Measurements from ENCODE around the gene EDN1. TPM values are rescaled to one million over a fixed set of nuclear protein-coding genes. Genes with fewer than 3 reads are reported as not detected.

Gene EDN1
- polyA plus RNA-seq, 3 donors = 0.11 to 0.71 TPM; not detected in 1

DNA sequence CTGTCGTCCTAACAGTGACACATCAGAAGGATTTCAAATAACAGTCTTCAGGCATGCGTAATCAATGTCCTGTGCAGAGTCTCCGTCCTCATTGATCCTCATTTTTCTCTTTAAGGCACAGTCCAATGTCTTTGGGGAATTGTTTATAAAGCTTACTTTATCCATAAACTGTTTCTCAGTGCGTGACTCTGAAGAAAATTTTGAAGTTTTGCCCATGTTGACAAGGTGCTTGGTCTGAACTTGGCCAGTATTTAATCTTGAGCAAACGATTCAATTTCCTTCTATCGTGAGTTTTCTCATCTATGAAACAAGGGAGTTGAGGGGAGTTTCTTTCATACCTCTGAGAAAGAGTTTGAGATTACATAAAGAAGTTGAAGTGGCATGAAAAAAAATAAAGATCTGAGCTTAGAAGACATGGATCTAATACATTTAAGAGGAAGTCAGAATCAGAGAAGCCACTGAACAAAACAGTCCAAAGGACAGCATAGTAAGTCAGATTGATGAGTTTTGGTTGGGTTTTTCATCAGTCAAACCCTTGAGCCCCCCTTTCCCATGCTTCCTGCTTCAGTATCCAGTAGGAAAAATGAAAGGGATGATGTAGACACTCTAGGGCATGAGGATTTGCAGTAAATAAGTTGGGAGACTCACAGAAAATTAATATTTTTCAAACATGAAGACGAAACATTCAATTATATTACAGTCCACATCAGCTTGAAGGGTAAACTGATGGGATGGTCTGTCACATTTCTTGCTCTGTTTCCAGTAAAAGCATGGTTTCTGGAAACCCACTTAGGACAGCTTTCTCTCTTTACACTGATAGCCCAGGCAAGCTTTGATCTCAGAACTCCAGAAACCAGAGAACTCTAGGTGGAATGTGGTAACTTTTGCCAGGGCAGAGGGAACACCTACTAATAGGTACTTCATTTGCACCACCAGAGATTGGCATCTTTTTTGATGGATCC, 8.1 kb downstream of the EDN1 start:
- Histone ChIP-seq H3K27ac (ENCODE audit: low read depth in 1 of 2, low read length in 2 of 2) (no peak overlapping the region), H3K9ac (ENCODE audit: insufficient read depth, low read length, poor library complexity, severe bottlenecking) (no peak overlapping the region), H3K79me2 (ENCODE audit: insufficient read depth, low read length) (no peaks in the 10 kb centered on the region), H3K4me1 (ENCODE audit: control insufficient read depth in 1 of 2, insufficient read depth in 2 of 2, low read length in 2 of 2) (no peaks in the 10 kb centered on the region), H3K4me3 (replicated peaks in 1 of 3; ENCODE audit: low read depth in 2 of 3, low read length in 3 of 3) (no peak overlapping the region), H3K27me3 (ENCODE audit: control insufficient read depth in 2 of 2, insufficient read depth in 2 of 2, low read length in 2 of 2) (no peaks in the 10 kb centered on the region), H3K4me2 (replicated peaks; ENCODE audit: extremely low read depth, low read length, poor library complexity, severe bottlenecking) (no peak overlapping the region), H3K36me3 (replicated peaks in 1 of 2; ENCODE audit: control insufficient read depth in 1 of 2, insufficient read depth in 2 of 2, low read length in 2 of 2) (no peaks in the 10 kb centered on the region), H4K20me1 (ENCODE audit: insufficient read depth, low read length) (no peaks in the 10 kb centered on the region), H3K9me3 (replicated peaks in 1 of 2; ENCODE audit: control insufficient read depth in 1 of 2, insufficient read depth in 1 of 2, low read length in 2 of 2) (no peaks in the 10 kb centered on the region), H2AFZ (ENCODE audit: insufficient read depth, low read depth, low read length, poor library complexity, severe bottlenecking) (no peak overlapping the region)
- WGBS (ENCODE audit: insufficient coverage) = 96% methylated on average over 3 of the region's 7 CpGs
- Mint-ChIP-seq H3K4me1 (no peaks in the 10 kb centered on the region), H3K4me3 (no peak overlapping the region), H3K27ac (no peak overlapping the region), H3K27me3 (ENCODE audit: low read depth in 3 of 3) (peaks cover 0 to 10% (median 3%) of the 10 kb centered on the region in 3 donors), H3K36me3 (no peaks in the 10 kb centered on the region), H3K9me3 (no peaks in the 10 kb centered on the region)
- intact Hi-C loops (cut with micrococcal nuclease) = loop anchor here in 1 of 2 donors (10.0 kb wide), 1 partner anchor 633 kb away; no protein-coding TSS in a partner anchor
- DNase-seq = no peak
- TF ChIP-seq CTCF (IDR thresholded peaks at IDR 0.05) = no peak

DNA sequence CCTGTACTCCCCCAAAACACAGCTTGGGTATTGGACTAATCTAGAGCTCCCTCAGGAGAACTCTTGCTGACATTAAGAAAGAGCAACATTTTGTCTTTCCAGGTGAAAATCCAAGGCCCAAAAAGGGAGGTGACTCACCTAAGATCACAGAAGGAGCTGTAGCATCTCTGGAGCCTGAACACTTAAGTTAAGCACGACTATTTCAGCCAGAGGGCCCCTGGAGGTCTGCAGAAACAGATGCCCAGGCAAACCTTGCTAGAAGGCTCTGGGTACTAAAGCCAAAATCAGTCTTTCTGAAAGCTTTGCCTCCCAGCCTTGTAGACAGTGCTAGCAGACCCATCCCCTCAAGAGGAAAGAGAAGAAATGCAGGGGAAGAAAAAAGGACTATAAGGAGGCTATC, 8.8 kb downstream of the EDN1 start:
- Mint-ChIP-seq H3K4me3 (no peak overlapping the region), H3K27ac (no peak overlapping the region), H3K4me1 (no peaks in the 10 kb centered on the region), H3K27me3 (ENCODE audit: low read depth in 3 of 3) (peaks cover 0 to 7% (median 1%) of the 10 kb centered on the region in 3 donors), H3K9me3 (no peaks in the 10 kb centered on the region), H3K36me3 (no peaks in the 10 kb centered on the region)
- Histone ChIP-seq H3K4me1 (ENCODE audit: control insufficient read depth in 1 of 2, insufficient read depth in 2 of 2, low read length in 2 of 2) (no peaks in the 10 kb centered on the region), H3K9ac (ENCODE audit: insufficient read depth, low read length, poor library complexity, severe bottlenecking) (no peak overlapping the region), H3K79me2 (ENCODE audit: insufficient read depth, low read length) (no peaks in the 10 kb centered on the region), H3K36me3 (replicated peaks in 1 of 2; ENCODE audit: control insufficient read depth in 1 of 2, insufficient read depth in 2 of 2, low read length in 2 of 2) (no peaks in the 10 kb centered on the region), H2AFZ (ENCODE audit: insufficient read depth, low read depth, low read length, poor library complexity, severe bottlenecking) (no peak overlapping the region), H4K20me1 (ENCODE audit: insufficient read depth, low read length) (no peaks in the 10 kb centered on the region), H3K27me3 (ENCODE audit: control insufficient read depth in 2 of 2, insufficient read depth in 2 of 2, low read length in 2 of 2) (no peaks in the 10 kb centered on the region), H3K9me3 (replicated peaks in 1 of 2; ENCODE audit: control insufficient read depth in 1 of 2, insufficient read depth in 1 of 2, low read length in 2 of 2) (no peaks in the 10 kb centered on the region), H3K4me3 (replicated peaks in 1 of 3; ENCODE audit: low read depth in 2 of 3, low read length in 3 of 3) (no peak overlapping the region), H3K4me2 (replicated peaks; ENCODE audit: extremely low read depth, low read length, poor library complexity, severe bottlenecking) (no peak overlapping the region), H3K27ac (ENCODE audit: low read depth in 1 of 2, low read length in 2 of 2) (no peak overlapping the region)
- 89% methylated on average over 1 of the region's 1 CpG for WGBS (ENCODE audit: insufficient coverage)
- TF ChIP-seq CTCF (IDR thresholded peaks at IDR 0.05) = no peak
- intact Hi-C loops (cut with micrococcal nuclease) = loop anchor here in 1 of 2 donors (10.0 kb wide), 1 partner anchor 634 kb away; no protein-coding TSS in a partner anchor
- DNase-seq = no peak

Data from CD14-positive monocyte (primary cell).